LNCaP clone FGC (cell line): ENCODE measurements around the gene SLC10A7.

Experiments
- DNase-seq: peaks from one replicate; pipeline ENCODE4 v3.0.0-alpha.2; 2011; ENCODE audit warnings: low read depth
- H3K4me3 ChIP-seq: 2 replicates; pipeline ENCODE4 v1.5.1; 2011; ENCODE audit warnings: mild to moderate bottlenecking, low read depth, low read length, control low read depth
- TF ChIP-seq, protein P1 (sequence below): IDR thresholded peaks from 2 replicates; pipeline ENCODE4 v1.5.1; 2012; ENCODE audit warnings: mild to moderate bottlenecking; ENCODE audit not compliant: control insufficient read depth, insufficient read depth; ENCODE audit errors: extremely low read depth

The SLC10A7 gene

DNA sequence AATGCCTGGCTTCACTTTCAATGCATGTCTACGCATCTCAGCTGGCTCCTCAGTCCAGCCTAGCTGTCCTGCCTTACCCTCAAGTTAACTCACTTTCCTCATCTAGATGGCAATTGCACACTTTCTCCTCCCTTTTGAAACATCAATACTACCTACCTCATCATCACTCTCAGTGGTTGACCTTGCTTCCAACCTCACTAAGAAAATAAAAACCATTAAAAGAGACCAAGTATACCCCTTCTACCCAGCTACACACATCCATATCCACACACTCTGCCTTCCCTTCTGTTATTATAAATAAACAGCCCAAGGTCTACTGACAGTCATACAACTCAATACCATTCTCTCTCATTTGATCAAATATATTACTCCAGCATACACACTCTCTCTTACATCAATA is 21.5 kb downstream of the SLC10A7 start:
- no peak overlapping the region for H3K4me3 ChIP-seq
- TF ChIP-seq, protein P1, sequence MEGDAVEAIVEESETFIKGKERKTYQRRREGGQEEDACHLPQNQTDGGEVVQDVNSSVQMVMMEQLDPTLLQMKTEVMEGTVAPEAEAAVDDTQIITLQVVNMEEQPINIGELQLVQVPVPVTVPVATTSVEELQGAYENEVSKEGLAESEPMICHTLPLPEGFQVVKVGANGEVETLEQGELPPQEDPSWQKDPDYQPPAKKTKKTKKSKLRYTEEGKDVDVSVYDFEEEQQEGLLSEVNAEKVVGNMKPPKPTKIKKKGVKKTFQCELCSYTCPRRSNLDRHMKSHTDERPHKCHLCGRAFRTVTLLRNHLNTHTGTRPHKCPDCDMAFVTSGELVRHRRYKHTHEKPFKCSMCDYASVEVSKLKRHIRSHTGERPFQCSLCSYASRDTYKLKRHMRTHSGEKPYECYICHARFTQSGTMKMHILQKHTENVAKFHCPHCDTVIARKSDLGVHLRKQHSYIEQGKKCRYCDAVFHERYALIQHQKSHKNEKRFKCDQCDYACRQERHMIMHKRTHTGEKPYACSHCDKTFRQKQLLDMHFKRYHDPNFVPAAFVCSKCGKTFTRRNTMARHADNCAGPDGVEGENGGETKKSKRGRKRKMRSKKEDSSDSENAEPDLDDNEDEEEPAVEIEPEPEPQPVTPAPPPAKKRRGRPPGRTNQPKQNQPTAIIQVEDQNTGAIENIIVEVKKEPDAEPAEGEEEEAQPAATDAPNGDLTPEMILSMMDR: no peak
- no peak for DNase-seq

DNA sequence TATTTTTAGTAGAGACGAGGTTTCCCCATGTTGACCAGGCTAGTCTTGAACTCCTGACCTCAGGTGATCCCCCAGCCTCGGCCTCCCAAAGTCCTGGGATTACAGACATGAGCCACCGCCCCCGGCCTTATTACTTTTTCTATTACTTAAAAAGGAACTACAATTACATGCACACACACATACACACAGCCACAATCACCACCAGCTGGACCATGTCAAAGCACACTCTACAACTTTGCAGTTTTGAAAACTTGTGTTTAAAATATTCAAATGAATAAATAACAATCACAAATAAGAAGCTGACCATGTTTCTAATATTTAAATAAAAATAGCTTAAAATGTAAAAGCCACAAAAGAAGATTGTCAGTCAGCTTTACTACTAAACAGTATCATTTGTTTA is 23.4 kb downstream of the SLC10A7 start:
- TF ChIP-seq, protein P1: no peak
- DNase-seq: no peak
- H3K4me3 ChIP-seq: no peak overlapping the region

GRCh38 chr4:146495269-146495668 is 26.5 kb downstream of the SLC10A7 start:
- TF ChIP-seq, protein P1: no peak
- no peak for DNase-seq
- no peak overlapping the region for H3K4me3 ChIP-seq

DNA sequence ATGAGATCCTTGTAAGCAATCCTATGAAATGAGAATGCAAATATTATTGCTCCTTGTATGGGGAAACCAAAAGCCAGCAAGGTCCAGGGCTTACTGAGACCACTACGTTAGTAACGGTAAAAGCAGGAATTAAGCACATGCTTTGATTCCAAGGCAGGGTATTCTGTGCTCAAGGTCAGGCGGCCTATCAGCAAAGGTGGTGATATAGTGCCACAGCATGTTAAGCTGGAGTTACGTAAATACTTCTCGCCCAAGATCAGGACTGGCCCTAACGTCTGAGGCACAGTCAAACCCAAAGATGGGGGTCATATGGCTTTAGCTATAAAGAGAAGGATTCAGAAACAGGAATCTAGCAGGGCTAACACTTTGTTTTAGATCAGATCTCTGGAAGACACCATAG is 27.6 kb downstream of the SLC10A7 start:
- TF ChIP-seq, protein P1: no peak
- DNase-seq: no peak
- H3K4me3 ChIP-seq: no peak overlapping the region

DNA sequence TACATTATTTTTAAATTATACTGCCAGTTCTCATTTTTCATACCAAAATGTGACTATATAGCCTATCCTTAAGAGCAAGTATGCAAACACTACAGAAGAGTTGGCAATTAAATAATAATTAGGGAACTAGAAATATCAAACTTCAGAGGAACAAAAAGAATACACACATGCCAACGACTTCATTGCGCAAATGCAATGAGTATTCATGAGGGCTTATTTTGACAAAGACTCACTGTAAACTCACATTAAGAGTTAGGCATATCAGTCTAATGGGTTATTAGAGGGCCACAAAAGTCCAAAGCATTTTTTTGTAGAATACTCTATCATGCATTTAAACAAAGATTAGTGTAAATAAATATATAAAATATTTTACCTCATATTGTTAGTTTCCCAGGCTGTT is 31.6 kb downstream of the SLC10A7 start:
- no peak overlapping the region for H3K4me3 ChIP-seq
- TF ChIP-seq, protein P1: no peak
- no peak for DNase-seq

- H3K4me3 ChIP-seq: no peak overlapping the region
- TF ChIP-seq, protein P1: no peak
- no peak for DNase-seq
Measured at GRCh38 chr4:146488495-146489174, 33.1 kb downstream of the SLC10A7 start.

GRCh38 chr4:146486565-146486964 is 35.2 kb downstream of the SLC10A7 start:
- no peak overlapping the region for H3K4me3 ChIP-seq
- TF ChIP-seq, protein P1: no peak
- DNase-seq: no peak
